Adrenal gland (tissue), 5 donors: ENCODE data around the gene SELENOM.

Experiments used
- POLR2A ChIP-seq, 2 donors: fragments of 450-650 bp; IDR thresholded peaks; one replicate each; pipeline ENCODE4 v1.6.1; 2017; ENCODE audit warnings: antibody characterized with exemption in 2 of 2, mild to moderate bottlenecking in 2 of 2, moderate library complexity in 1 of 2
- TF ChIP-seq, protein P1 (sequence below), 6 experiments: fragments of 450-650 bp in 4 of 6; fragments of 200-600 bp in 2 of 6; sonication (generic) in 1 of 6; IDR thresholded peaks; 1 replicate in 5 of 6; 2 replicates in 1 of 6; pipeline versions ENCODE4 v1.5.1 to v1.8.0; 2016 to 2021; ENCODE audit warnings: antibody characterized with exemption in 6 of 6, mild to moderate bottlenecking in 2 of 6, moderate library complexity in 1 of 6
- donor health status: DM: no; HTN: no; CAD: no.

DNA sequence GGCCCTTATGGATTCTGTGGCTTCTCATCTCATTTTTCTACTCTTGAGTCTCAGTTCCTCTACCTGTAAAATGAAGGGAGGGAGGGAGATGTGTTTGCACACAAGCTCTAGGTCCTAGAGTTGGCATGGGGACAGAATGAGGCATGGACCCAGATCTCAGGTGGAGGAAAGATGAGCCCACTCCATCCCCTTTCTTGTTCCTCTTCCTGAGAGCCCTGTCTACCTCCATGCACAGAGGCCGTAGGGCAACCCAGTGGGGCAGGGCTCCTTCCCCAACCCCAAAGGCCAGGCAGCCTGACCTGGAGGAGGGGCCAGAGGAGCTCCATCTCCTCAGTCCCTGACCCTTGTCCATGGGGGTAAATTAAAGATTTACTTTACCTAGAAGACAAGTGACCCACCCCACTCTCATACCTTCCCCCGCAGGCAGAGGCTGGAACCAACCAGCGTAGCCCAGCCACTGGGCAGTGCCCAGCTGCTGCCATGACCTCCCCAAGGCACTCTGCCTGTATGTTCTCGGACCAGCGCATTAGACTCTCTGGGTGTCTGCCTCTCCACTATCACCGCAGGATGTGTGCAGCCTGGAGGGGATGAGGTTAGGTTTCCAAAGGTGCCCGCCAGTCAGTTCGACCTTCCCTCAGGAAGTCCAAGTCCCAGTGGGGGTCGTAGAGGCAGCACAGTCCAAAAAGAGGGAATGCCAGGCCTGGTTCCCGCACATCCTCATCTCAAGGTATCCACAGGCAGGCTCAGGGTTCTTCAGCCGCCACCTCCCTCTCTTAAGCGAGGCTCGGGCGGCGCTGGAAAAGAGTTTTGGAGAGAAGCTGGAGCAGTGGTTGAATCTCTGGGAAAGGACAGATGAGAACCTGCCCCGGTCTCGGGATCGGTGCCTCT, 23.2 kb downstream of the SELENOM start:
- TF ChIP-seq, protein P1, sequence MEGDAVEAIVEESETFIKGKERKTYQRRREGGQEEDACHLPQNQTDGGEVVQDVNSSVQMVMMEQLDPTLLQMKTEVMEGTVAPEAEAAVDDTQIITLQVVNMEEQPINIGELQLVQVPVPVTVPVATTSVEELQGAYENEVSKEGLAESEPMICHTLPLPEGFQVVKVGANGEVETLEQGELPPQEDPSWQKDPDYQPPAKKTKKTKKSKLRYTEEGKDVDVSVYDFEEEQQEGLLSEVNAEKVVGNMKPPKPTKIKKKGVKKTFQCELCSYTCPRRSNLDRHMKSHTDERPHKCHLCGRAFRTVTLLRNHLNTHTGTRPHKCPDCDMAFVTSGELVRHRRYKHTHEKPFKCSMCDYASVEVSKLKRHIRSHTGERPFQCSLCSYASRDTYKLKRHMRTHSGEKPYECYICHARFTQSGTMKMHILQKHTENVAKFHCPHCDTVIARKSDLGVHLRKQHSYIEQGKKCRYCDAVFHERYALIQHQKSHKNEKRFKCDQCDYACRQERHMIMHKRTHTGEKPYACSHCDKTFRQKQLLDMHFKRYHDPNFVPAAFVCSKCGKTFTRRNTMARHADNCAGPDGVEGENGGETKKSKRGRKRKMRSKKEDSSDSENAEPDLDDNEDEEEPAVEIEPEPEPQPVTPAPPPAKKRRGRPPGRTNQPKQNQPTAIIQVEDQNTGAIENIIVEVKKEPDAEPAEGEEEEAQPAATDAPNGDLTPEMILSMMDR (IDR thresholded peaks at IDR 0.05): no peak
- no peak for TF ChIP-seq POLR2A (IDR thresholded peaks at IDR 0.05)
